WI38 (cell line): Measurements from ENCODE around the gene TRPT1.
A peak's percentile ranks its signal among the peaks of the same experiment; 100 is the strongest.

Source experiments
- H3K4me3 ChIP-seq: 2 replicates; pipeline ENCODE4 v1.5.1; 2011; ENCODE audit warnings: low read depth, mild to moderate bottlenecking, control low read depth, low read length
- CTCF ChIP-seq: IDR thresholded peaks from 2 replicates; pipeline ENCODE4 v1.5.1; 2012; ENCODE audit warnings: low read depth, mild to moderate bottlenecking, control low read depth, low read length

Gene TRPT1

GRCh38 chr11:64186492-64187165 is 39.4 kb downstream of the TRPT1 start:
- H3K4me3 ChIP-seq, result no peak overlapping the region
- TF ChIP-seq CTCF, result no peak

- 0 out of 2 replicates have a peak, but pooled peaks have one; percentile 14 for TF ChIP-seq CTCF
- peak within 1 kb of the TSS; percentile 62 for H3K4me3 ChIP-seq
These were observed 40.1 kb downstream of the TRPT1 start, which contains the start of gene STIP1 for GRCh38 chr11:64185693-64186491. Gene STIP1, plus strand, starts transcription at chr11:64186171. Its CDS starts 91 bp downstream, at chr11:64186262.

GRCh38 chr11:64185175-64185692 is 40.8 kb downstream of the TRPT1 start:
- TF ChIP-seq CTCF, result peak; percentile 12; the same call in 1 of the 2 replicates

GRCh38 chr11:64183890-64184289 is 42.1 kb downstream of the TRPT1 start:
- no peak overlapping the region for H3K4me3 ChIP-seq
- no peak for TF ChIP-seq CTCF

More at GRCh38 chr11:64185175-64185692, 40.8 kb downstream of the TRPT1 start:
- H3K4me3 ChIP-seq, result peak overlapping the region; percentile 62

- TF ChIP-seq CTCF, result no peak
- peak overlapping the region; percentile 29; the same call in 1 of the 2 replicates for H3K4me3 ChIP-seq
These were observed 44.2 kb downstream of the TRPT1 start for GRCh38 chr11:64181506-64182411.

- no peak overlapping the region for H3K4me3 ChIP-seq
- no peak for TF ChIP-seq CTCF
These were observed 45.1 kb downstream of the TRPT1 start for GRCh38 chr11:64180891-64181290.
